Thyroid gland (tissue), 4 donors: ENCODE measurements around the gene ZWILCH. TPM values are rescaled to one million over a fixed set of nuclear protein-coding genes. Genes with fewer than 3 reads are reported as not detected.
"Not testable (repeated sequence)": the region's sequence is repeated elsewhere in the genome, so short reads cannot be mapped to it uniquely, and the experiment has no call there.

Experiments used
- DNase-seq, 2 donors: peaks; one replicate each; pipeline ENCODE4 v3.0.0-alpha.2; 2019
- H3K27ac ChIP-seq, 3 donors: fragments of 200-600 bp; sonication (generic); 1 replicate in 2 of 3; 2 replicates in 1 of 3; pipeline ENCODE4 v1.5.1; 2016 to 2019; ENCODE audit warnings: mild to moderate bottlenecking in 1 of 3, moderate library complexity in 1 of 3
- H3K27me3 ChIP-seq: fragments of 200-600 bp; sonication (generic); one replicate; pipeline ENCODE4 v1.5.1; 2019
- H3K36me3 ChIP-seq, 2 donors: fragments of 200-600 bp; sonication (generic); one replicate each; pipeline ENCODE4 v1.5.1; 2016 to 2019
- H3K4me1 ChIP-seq, 2 donors: fragments of 200-600 bp; sonication (generic); one replicate each; pipeline ENCODE4 v1.5.1; 2017 to 2019
- H3K4me3 ChIP-seq, 3 donors: fragments of 200-600 bp; sonication (generic); replicated peaks in 1 of 3; 1 replicate in 2 of 3; 2 replicates in 1 of 3; pipeline ENCODE4 v1.5.1; 2016; ENCODE audit warnings: mild to moderate bottlenecking in 1 of 3
- H3K9me3 ChIP-seq: fragments of 200-600 bp; sonication (generic); one replicate; pipeline ENCODE4 v1.5.1; 2017
- POLR2A ChIP-seq, 2 donors: fragments of 450-650 bp; IDR thresholded peaks; one replicate each; pipeline ENCODE4 v1.6.1; 2017; ENCODE audit warnings: antibody characterized with exemption in 2 of 2, mild to moderate bottlenecking in 2 of 2, moderate library complexity in 1 of 2
- WGBS, 2 donors: methylation state at CpG; one replicate each; pipeline ENCODE4 v1.1.5; 2017; 5-methylcytosine and 5-hydroxymethylcytosine counted together
- intact Hi-C: fragments of 100-400 bp; cut with DNase I; formaldehyde crosslinking; loops from one replicate; pipeline ENCODE4 v1.15.1; 2023
- total RNA-seq, 4 donors: library from RNA; depleted of rRNA; stranded (reverse); fragments of >200 nt; gene quantifications; one replicate each; pipeline ENCODE4 v1.2.3, GENCODE V29; 2016
- TF ChIP-seq, protein P1 (sequence below), 6 experiments: fragments of 200-600 bp in 3 of 6; fragments of 450-650 bp in 3 of 6; sonication (generic) in 3 of 6; IDR thresholded peaks; one replicate each; pipeline ENCODE4 v1.5.1; 2016 to 2019; ENCODE audit warnings: antibody characterized with exemption in 6 of 6, mild to moderate bottlenecking in 2 of 6, inconsistent platforms in 1 of 6, moderate library complexity in 1 of 6

The ZWILCH gene
- total RNA-seq, result 1 to 10 TPM; 3.8 to 6.4 (median 5.3) TPM

DNA sequence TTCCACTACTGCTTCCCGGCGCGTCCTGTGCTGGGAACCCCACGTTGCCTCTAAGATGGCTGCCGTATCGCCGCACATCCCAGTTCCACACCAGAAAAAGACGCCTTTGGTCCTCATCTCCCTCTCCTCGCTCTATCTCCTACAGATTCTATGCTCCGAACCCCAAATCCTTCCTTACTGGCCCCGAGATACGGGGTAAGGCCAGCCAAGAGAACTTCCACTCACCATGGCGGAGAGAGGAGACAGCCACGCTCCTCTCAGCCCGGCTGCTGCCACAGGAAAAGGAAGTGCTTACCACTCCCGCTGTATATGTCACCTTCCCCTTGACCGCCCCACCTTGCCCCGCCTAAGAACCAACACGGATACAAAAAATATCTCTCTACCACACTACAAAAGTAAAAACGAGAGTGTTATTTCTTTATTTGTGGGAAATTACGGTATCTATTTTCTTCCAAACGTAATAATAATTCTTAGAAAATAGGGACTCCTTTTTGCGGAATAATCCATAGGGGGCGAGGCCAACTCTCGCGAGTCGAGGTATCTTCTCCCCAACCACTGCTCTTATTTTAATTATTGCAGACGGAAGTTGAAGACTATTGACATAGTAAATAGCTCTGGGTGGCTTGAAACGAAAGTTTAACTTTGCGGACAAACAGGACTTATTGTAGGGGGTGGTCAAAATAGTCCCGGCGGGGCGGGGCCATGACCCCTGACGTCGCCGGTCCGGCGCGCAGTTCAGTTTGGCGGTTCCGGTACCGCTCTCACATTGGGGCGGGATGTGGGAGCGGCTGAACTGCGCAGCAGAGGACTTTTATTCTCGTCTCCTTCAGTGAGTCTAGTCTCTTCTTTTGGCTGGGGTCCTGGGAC lies at the start of gene ZWILCH, which contains the start of gene RPL4:
Gene ZWILCH (plus strand): TSS at position 764 of the 867 bp plus-strand sequence. CDS start 13 bp downstream, at position 777.
Gene RPL4 (minus strand): TSS at position 293 of the 867 bp plus-strand sequence. CDS start 65 bp downstream, at position 228.
- Histone ChIP-seq H3K9me3 (no peaks in the 10 kb centered on the region), H3K27ac (peak within 1 kb of the TSS; percentile 85 to 95 (median 92)), H3K4me3 (peak within 1 kb of the TSS; percentile 64 to 98 (median 84)), H3K4me1 (peaks cover 12 to 16% of the 10 kb centered on the region in 2 donors), H3K36me3 (peaks cover 34 to 35% of the 10 kb centered on the region in 2 donors), H3K27me3 (no peaks in the 10 kb centered on the region)
- intact Hi-C loops, result loop anchor here (10.0 kb wide), 1 partner anchor 270 kb away; no protein-coding TSS in a partner anchor
- 0% methylated on average over 46 of the region's 46 CpGs for WGBS, 2 donors
- peak; percentile 70 to 77 for DNase-seq
- TF ChIP-seq, protein P1, sequence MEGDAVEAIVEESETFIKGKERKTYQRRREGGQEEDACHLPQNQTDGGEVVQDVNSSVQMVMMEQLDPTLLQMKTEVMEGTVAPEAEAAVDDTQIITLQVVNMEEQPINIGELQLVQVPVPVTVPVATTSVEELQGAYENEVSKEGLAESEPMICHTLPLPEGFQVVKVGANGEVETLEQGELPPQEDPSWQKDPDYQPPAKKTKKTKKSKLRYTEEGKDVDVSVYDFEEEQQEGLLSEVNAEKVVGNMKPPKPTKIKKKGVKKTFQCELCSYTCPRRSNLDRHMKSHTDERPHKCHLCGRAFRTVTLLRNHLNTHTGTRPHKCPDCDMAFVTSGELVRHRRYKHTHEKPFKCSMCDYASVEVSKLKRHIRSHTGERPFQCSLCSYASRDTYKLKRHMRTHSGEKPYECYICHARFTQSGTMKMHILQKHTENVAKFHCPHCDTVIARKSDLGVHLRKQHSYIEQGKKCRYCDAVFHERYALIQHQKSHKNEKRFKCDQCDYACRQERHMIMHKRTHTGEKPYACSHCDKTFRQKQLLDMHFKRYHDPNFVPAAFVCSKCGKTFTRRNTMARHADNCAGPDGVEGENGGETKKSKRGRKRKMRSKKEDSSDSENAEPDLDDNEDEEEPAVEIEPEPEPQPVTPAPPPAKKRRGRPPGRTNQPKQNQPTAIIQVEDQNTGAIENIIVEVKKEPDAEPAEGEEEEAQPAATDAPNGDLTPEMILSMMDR (IDR thresholded peaks at IDR 0.05), result no peak
- peak; percentile 77 to 88 for TF ChIP-seq POLR2A (IDR thresholded peaks at IDR 0.05)

DNA sequence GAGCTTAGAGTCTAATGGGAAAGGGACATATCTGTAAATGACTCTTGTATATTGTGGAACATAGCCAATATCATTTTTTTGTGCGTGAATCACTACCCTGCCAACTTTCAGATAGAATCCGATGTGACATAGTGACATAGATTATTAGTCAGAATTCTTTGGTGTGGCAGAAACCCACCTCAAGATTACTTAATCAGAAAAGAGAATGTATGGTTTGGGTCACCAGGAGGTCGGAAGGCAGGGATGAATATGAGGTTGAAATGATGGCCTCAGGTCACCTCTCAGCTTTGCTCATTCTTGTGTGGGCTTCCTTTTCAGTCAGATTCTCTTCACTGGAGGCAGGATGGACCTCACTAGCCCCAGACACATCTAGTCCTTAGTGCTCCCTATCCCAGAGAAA lies 48.9 kb upstream of the ZWILCH start:
- DNase-seq, result no peak
- no peak overlapping the region for H3K4me3 ChIP-seq
- 83 to 89% methylated on average over 3 of the region's 3 CpGs for WGBS, 2 donors
- TF ChIP-seq, protein P1 (IDR thresholded peaks at IDR 0.05), result no peak
- no peak for TF ChIP-seq POLR2A (IDR thresholded peaks at IDR 0.05)
- intact Hi-C loops, result no loop called here
- H3K9me3 ChIP-seq, result no peaks in the 10 kb centered on the region
- H3K4me1 ChIP-seq, result no peaks in the 10 kb centered on the region
- no peaks in the 10 kb centered on the region for H3K27me3 ChIP-seq
- H3K27ac ChIP-seq, result no peak overlapping the region
- H3K36me3 ChIP-seq, result no peaks in the 10 kb centered on the region

DNA sequence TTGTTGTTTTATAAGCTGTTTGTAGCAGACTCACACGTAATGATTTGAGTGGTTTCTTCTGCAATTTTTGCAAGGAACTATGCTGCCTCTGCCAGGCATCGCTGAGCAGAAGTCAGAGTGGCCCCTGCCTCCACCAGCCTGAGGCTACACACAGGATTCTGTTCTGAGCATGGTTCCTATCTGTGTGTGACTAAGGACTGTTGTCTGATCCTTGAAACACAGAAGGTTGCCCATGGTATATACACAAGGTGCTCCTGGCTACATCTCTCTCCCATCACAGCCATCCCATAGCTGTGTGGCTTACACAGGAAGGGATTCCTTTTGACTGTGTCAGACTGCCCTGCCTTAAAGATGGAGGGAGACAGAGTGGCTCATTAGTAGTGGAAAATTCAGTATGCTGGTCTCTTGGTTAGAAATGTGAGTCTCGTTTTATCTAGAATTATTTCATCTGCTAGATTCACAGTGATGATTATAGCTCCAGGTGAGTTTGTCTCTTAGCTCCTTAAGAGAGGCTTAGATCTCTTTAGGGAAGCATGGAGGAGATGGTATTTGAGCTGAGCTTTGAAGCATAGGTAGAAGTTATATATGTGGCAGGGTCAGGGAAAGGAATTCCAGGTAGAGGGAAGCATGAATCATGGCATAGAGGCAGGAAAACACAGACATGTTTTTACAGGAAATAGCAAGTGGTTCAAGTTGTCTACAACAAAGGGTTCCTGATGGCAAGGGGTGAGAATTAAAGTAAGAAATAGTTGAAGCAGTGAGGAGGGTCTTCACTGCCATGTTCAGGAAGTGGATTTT lies 45.1 kb upstream of the ZWILCH start:
- TF ChIP-seq, protein P1 (IDR thresholded peaks at IDR 0.05), result no peak
- TF ChIP-seq POLR2A (IDR thresholded peaks at IDR 0.05), result no peak
- Histone ChIP-seq H3K4me3 (no peak overlapping the region), H3K4me1 (no peaks in the 10 kb centered on the region), H3K27me3 (no peaks in the 10 kb centered on the region), H3K27ac (no peak overlapping the region), H3K36me3 (no peaks in the 10 kb centered on the region), H3K9me3 (no peaks in the 10 kb centered on the region)
- peak; percentile 66 to 69 for DNase-seq
- WGBS, 2 donors, result 47 to 59% methylated on average over 3 of the region's 3 CpGs
- intact Hi-C loops, result no loop called here

DNA sequence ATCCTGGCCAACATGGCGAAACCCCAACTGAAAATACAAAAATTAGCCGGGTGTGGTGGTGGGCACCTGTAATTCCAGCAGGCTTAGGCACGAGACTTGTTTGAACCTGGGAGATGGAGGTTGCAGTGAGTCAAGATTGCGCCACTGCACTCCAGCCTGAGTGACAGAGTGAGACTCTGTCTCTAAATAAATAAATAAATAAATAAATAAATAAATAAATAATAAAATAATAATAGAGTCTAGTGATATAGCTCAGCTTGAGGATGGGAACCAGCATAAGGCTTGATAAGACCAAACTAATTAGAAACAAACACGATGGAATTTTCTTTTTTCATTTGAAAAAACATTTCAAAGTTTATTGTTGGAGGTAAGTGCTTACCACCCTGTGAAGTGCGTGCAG lies 43.8 kb upstream of the ZWILCH start:
- H3K4me3 ChIP-seq, H3K36me3 ChIP-seq, intact Hi-C loops, H3K27me3 ChIP-seq, H3K9me3 ChIP-seq, DNase-seq, H3K27ac ChIP-seq, H3K4me1 ChIP-seq: not testable (repeated sequence)
- 95 to 98% methylated on average over 6 of the region's 6 CpGs for WGBS, 2 donors

DNA sequence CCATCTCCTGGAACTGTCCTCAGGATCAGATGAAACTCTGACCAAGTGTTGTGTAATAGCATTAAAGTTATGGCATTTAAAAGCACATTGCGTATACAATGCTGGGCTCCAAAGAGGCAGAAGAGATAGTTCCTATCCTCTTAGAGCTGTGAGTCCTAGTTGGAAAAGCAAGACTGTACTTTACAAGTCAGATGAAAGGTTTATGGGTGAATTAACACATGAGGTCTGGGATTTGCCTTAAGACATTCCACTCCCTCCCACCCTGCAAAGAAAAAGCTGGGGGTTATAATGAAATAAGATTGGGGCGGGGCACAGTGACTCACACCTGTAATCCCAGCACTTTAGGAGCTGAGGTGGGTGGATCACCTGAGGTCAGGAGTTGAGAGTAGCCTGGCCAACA lies 43.2 kb upstream of the ZWILCH start:
- DNase-seq, result no peak
- H3K4me3 ChIP-seq, result no peak overlapping the region
- H3K4me1 ChIP-seq, result no peaks in the 10 kb centered on the region
- no peak overlapping the region for H3K27ac ChIP-seq
- 90 to 94% methylated on average over 2 of the region's 2 CpGs for WGBS, 2 donors
- TF ChIP-seq, protein P1 (IDR thresholded peaks at IDR 0.05), result no peak
- no peak for TF ChIP-seq POLR2A (IDR thresholded peaks at IDR 0.05)
- H3K9me3 ChIP-seq, result no peaks in the 10 kb centered on the region
- no peaks in the 10 kb centered on the region for H3K27me3 ChIP-seq
- intact Hi-C loops, result no loop called here
- H3K36me3 ChIP-seq, result no peaks in the 10 kb centered on the region
